Lower leg skin (tissue), 4 donors: ENCODE results near the gene IVD. TPM values are rescaled to one million over a fixed set of nuclear protein-coding genes. Genes with fewer than 3 reads are reported as not detected.

Source experiments
- DNase-seq, 2 donors: peaks; one replicate each; pipeline ENCODE4 v3.0.0-alpha.2; 2019; ENCODE audit warnings: low spot score in 2 of 2
- H3K4me3 ChIP-seq: fragments of 200-600 bp; sonication (generic); 2 replicates; pipeline ENCODE4 v1.5.1; 2017; ENCODE audit warnings: mild to moderate bottlenecking, low read depth; ENCODE audit not compliant: poor library complexity, severe bottlenecking
- POLR2A ChIP-seq, 2 donors: fragments of 450-650 bp; IDR thresholded peaks; one replicate each; pipeline ENCODE4 v1.6.1; 2016 to 2017; ENCODE audit warnings: antibody characterized with exemption in 2 of 2, mild to moderate bottlenecking in 1 of 2, moderate library complexity in 1 of 2
- WGBS, 2 donors: methylation state at CpG; one replicate each; pipeline ENCODE4 v1.1.5; 2018; 5-methylcytosine and 5-hydroxymethylcytosine counted together
- intact Hi-C: fragments of 100-400 bp; cut with DNase I; formaldehyde crosslinking; loops from one replicate; pipeline ENCODE4 v1.15.0; 2023; ENCODE audit warnings: low total_unique reads
- total RNA-seq, 4 donors: library from RNA; depleted of rRNA; stranded (reverse); fragments of >200 nt; gene quantifications; one replicate each; pipeline ENCODE4 v1.1.0, GENCODE V29; 2016
- TF ChIP-seq, protein P1 (sequence below), 3 donors: fragments of 450-650 bp; IDR thresholded peaks; one replicate each; pipeline ENCODE4 v1.5.1; 2016; ENCODE audit warnings: antibody characterized with exemption in 3 of 3, mild to moderate bottlenecking in 3 of 3, moderate library complexity in 2 of 3

IVD gene
- total RNA-seq, 4 donors from 2014 or later: 5.9 to 21.1 (median 12.6) TPM

DNA sequence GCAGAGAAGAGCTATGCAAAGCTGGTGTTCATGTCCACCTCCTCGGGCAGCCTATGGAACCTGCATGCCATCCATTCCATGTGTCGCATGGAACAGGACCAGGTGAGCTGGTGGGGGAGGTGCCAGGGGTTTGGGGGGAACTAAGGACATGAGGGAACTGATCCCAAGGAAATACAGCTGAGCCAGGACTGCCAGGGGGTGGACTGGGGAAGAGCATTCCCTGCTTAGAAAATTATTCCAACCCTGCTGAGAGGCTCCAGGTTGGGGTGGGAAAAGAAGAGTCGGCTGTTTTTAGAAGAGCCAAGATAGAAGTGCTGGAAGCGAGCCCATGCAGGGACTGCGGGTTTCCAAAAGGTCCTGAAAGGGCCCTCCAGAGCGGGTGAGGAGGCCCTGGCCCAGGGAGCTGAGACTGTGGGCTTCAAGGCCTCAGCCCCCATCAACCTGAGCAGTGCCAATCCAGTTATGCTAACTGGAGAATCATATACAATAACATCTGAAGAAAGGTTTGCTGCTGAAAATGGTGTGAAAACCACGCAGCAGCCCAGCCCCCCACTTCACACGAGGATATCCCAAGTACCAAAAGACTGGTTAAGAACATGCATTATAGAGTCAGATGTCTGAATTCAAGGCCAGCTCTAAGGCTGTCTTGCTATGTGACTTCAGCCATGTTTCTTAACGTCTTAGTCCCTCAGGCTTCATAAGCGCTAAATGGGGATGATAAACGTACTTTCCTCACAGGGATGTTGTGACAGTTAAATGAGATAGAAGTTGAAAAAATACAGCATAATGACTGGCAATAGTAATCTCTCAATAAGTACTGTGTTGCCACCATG is 39.8 kb upstream of the IVD start:
- no peak for TF ChIP-seq POLR2A (IDR thresholded peaks at IDR 0.05)
- TF ChIP-seq, protein P1, sequence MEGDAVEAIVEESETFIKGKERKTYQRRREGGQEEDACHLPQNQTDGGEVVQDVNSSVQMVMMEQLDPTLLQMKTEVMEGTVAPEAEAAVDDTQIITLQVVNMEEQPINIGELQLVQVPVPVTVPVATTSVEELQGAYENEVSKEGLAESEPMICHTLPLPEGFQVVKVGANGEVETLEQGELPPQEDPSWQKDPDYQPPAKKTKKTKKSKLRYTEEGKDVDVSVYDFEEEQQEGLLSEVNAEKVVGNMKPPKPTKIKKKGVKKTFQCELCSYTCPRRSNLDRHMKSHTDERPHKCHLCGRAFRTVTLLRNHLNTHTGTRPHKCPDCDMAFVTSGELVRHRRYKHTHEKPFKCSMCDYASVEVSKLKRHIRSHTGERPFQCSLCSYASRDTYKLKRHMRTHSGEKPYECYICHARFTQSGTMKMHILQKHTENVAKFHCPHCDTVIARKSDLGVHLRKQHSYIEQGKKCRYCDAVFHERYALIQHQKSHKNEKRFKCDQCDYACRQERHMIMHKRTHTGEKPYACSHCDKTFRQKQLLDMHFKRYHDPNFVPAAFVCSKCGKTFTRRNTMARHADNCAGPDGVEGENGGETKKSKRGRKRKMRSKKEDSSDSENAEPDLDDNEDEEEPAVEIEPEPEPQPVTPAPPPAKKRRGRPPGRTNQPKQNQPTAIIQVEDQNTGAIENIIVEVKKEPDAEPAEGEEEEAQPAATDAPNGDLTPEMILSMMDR (IDR thresholded peaks at IDR 0.05): no peak

DNA sequence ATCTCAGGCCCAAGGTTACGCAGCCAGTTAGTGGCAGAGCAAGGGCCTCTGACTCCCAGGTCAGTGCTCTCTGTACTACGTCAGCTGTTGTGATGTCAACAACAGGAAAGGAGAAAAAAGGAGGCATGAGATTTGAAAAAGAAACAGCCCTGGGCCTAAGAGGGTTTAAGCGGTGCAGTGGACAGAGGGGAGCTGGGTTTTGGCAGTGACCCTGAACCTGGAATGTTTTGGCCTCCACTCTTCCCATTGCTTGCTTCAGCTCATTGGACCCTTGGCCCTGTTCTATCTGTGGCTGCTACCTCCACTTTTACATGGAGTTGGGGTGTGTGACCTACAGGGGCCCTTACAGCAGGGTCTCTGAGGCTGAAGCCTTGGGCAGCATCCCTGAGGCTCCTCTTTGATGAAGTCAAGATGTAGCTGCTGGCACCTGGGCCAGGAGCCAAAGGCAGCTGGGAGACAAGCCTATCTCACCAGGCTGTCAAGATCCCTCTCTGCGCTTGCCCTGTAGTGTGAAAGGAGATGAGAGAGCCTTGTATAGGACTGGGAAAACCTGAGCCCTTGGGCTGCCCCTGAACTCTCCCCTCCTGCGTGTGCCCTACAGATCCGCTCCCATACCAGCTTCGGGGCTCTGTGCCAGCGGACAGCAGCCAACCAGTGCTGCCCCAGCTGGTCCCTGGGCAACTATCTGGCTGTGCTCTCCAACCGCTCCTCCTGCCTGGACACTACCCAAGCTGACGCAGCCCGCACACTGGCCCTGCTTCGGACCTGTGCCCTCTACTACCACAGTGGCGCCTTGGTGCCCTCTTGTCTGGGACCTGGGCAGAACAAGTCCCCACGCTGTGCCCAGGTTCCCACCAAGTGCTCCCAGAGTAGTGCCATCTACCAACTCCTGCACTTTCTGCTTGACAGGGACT is 38.9 kb upstream of the IVD start:
- TF ChIP-seq POLR2A (IDR thresholded peaks at IDR 0.05): no peak
- TF ChIP-seq, protein P1 (IDR thresholded peaks at IDR 0.05): no peak
- no peak overlapping the region for H3K4me3 ChIP-seq
- intact Hi-C loops: loop anchor here (10.0 kb wide), 1 partner anchor 82 kb away; the partner anchor contains the start of gene ANKRD63
- 78 to 87% methylated on average over 11 to 14 of the region's 14 CpGs for WGBS, 2 donors
- no peak for DNase-seq

More for the DNA sequence above, 39.8 kb upstream of the IVD start:
- DNase-seq: no peak
- intact Hi-C loops: loop anchor here (10.0 kb wide), 1 partner anchor 81 kb away; the partner anchor contains the start of gene ANKRD63
- H3K4me3 ChIP-seq: no peak overlapping the region
- WGBS, 2 donors: 87 to 88% methylated on average over 11 of the region's 11 CpGs

DNA sequence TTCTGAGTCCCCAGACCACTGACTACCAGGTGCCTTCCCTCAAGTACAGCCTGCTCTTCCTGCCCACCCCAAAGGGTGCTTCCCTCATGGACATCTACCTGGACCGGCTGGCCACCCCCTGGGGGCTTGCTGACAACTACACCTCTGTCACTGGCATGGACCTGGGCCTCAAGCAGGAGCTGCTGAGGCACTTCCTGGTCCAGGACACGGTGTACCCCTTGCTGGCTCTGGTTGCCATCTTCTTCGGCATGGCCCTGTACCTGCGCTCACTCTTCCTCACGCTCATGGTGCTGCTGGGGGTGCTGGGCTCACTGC is 38.3 kb upstream of the IVD start:
- WGBS, 2 donors: 71 to 79% methylated on average over 5 of the region's 5 CpGs
- intact Hi-C loops: loop anchor here (10.0 kb wide), 1 partner anchor 83 kb away; the partner anchor contains the start of gene ANKRD63
- DNase-seq: no peak
- no peak overlapping the region for H3K4me3 ChIP-seq
- TF ChIP-seq POLR2A (IDR thresholded peaks at IDR 0.05): no peak
- TF ChIP-seq, protein P1 (IDR thresholded peaks at IDR 0.05): no peak

DNA sequence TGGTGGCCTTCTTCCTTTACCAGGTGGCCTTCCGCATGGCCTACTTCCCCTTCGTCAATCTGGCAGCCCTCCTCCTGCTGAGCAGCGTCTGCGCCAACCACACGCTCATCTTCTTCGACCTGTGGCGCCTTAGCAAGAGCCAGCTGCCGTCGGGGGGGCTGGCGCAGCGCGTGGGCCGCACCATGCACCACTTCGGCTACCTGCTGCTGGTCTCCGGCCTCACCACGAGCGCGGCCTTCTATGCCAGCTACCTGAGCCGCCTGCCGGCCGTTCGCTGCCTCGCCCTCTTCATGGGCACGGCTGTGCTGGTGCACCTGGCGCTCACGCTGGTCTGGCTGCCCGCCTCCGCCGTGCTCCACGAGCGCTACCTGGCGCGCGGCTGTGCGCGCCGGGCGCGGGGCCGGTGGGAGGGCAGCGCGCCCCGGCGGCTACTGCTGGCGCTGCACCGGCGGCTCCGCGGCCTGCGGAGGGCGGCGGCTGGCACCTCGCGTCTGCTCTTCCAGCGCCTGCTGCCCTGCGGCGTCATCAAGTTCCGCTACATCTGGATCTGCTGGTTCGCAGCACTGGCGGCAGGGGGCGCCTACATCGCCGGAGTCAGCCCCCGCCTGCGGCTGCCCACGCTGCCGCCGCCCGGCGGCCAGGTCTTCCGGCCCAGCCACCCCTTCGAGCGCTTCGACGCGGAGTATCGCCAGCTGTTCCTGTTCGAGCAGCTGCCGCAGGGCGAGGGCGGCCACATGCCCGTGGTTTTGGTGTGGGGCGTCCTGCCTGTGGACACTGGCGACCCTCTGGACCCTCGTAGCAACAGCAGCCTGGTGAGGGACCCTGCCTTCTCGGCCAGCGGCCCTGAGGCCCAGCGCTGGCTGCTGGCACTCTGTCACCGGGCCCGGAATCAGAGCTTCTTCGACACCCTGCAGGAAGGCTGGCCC is 37.6 kb upstream of the IVD start:
- peak; percentile 73 to 95 for DNase-seq
- intact Hi-C loops: loop anchor here (10.0 kb wide), 1 partner anchor 83 kb away; the partner anchor contains the start of gene ANKRD63
- no peak overlapping the region for H3K4me3 ChIP-seq
- WGBS, 2 donors: 16 to 21% methylated on average over 34 to 52 of the region's 91 CpGs
- TF ChIP-seq, protein P1 (IDR thresholded peaks at IDR 0.05): peak in 1 of 3 donors; percentile 30
- TF ChIP-seq POLR2A (IDR thresholded peaks at IDR 0.05): no peak
